Pancreas (tissue), 10 donors: ENCODE measurements around the gene DLGAP4. TPM values are rescaled to one million over a fixed set of nuclear protein-coding genes. Genes with fewer than 3 reads are reported as not detected.

ENCODE experiments used
- ATAC-seq, 4 donors: fragments of 200-7000 bp; cut with Tn5 transposase; one replicate each; pipeline versions ENCODE4 v1.8.0 to v1.9.1; 2020; ENCODE audit warnings: mild to moderate bottlenecking in 4 of 4, moderate library complexity in 4 of 4
- DNase-seq, 6 donors: peaks; one replicate each; pipeline ENCODE4 v3.0.0-alpha.2; 2020
- FAIRE-seq: peaks from 2 replicates; lab custom pipeline; 2012; peaks lifted over from hg19 to GRCh38; lab: Jason Lieb, UNC
- H3K27ac ChIP-seq, 4 donors: fragments of 200-600 bp; sonication (generic); 1 replicate in 3 of 4; 2 replicates in 1 of 4; pipeline versions ENCODE4 v1.5.0 to v1.8.0; 2020
- H3K27me3 ChIP-seq, 4 donors: fragments of 200-600 bp; one replicate each; pipeline ENCODE4 v1.8.0; 2021
- H3K36me3 ChIP-seq, 3 donors: fragments of 200-600 bp; sonication (generic) in 1 of 3; one replicate each; pipeline versions ENCODE4 v1.5.0 to v1.8.0; 2020 to 2021
- H3K4me1 ChIP-seq, 3 donors: fragments of 200-600 bp; one replicate each; pipeline ENCODE4 v1.8.0; 2021
- H3K4me3 ChIP-seq, 4 donors: fragments of 200-600 bp; sonication (generic) in 2 of 4; one replicate each; pipeline versions ENCODE4 v1.5.0 to v1.8.0; 2020 to 2021
- H3K9me3 ChIP-seq, 4 donors: fragments of 200-600 bp; one replicate each; pipeline ENCODE4 v1.8.0; 2021
- WGBS, 2 donors: extraction: QIAGEN DNeasy Blood & Tissue Kit; methylation state at CpG; one replicate each; pipeline ENCODE4 v1.1.7; 2013; 5-methylcytosine and 5-hydroxymethylcytosine counted together
- intact Hi-C, 3 donors: fragments of 100-400 bp; cut with DNase I; formaldehyde crosslinking; loops; one replicate each; pipeline versions ENCODE4 v1.11.1 to v1.14.2; 2022
- polyA plus RNA-seq, 2 donors: library from polyadenylated mRNA; stranded (reverse); fragments of 200-250 nt; gene quantifications; one replicate each; pipeline ENCODE4 v1.2.3, GENCODE V29; 2013
- total RNA-seq, 6 donors: library from RNA; stranded (reverse); fragmentation: NEBNext Ultra II Directional in 4 of 6; extraction: Animal tissue kit (Norgen Biotek cat#: 25700) in 4 of 6; gene quantifications; one replicate each; pipeline versions ENCODE4 v1.2.1 to v1.2.4, GENCODE V29; 2021 to 2023
- TF ChIP-seq, protein P1 (sequence below), 4 donors: fragments of 200-600 bp; sonication (generic) in 3 of 4; IDR thresholded peaks; one replicate each; pipeline versions ENCODE4 v1.5.0 to v1.8.0; 2021; ENCODE audit warnings: antibody characterized with exemption in 4 of 4
- donor health status: healthy with polysubstance abuse.
- donor health status: DM: no; HTN: no; CAD: no; lungs with moderate emphysema.
- donor health status: DM: no; HTN: no; CAD: no.
- donor health status: control.
- donor health status: control.
- donor health status: Bipolar disorder and iron deficiency.
- donor health status: DM: yes; HTN: yes; CAD: no.
- donor health status: DM: no; HTN: no; CAD: no.
- donor health status: DM: no; HTN: no; CAD: no.
- donor health status: DM: yes; HTN: yes; CAD: no.

The DLGAP4 gene
- total and polyA plus RNA-seq, 8 donors = 28.6 to 49.5 (median 42.6) TPM

DNA sequence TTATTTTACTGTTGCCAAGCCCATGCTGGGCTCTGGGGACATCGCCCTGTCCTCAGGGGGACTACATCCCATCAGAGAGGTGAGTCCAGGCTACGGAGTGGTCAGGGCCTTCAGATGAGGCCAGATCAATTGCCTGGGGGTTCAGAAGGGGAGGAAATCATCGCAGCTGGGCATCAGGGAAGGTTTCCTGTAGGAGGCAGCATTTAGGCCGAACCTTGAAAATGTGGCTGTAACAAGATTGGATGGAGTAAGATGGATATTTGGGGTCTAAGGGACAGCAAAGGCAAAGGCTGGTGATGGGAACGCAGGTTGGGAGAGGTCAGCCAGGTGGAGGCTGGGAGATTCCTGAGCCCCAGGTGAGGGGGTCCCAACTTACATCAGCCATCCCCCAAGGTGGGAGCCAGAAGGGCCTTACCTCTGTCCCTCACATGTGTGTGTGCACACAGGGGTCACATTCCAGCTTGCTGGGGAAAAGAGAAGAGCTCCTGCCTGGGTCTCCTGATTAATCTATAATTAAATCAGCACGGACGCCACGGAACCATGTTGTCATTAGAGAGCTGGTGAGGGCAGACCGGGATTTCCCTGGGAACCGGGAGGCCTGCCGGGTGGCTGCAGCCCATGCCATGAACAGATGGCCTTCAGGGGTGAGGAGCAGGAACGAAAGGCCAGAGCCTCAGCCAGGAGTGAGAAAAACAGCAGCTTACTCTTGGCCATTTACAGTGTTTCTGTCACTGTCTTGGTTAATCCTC is 30.5 kb upstream of the DLGAP4 start:
- Histone ChIP-seq H3K4me1 (no peaks in the 10 kb centered on the region), H3K27me3 (no peaks in the 10 kb centered on the region), H3K4me3 (no peak overlapping the region), H3K27ac (no peak overlapping the region), H3K36me3 (no peaks in the 10 kb centered on the region), H3K9me3 (no peaks in the 10 kb centered on the region)
- TF ChIP-seq, protein P1, sequence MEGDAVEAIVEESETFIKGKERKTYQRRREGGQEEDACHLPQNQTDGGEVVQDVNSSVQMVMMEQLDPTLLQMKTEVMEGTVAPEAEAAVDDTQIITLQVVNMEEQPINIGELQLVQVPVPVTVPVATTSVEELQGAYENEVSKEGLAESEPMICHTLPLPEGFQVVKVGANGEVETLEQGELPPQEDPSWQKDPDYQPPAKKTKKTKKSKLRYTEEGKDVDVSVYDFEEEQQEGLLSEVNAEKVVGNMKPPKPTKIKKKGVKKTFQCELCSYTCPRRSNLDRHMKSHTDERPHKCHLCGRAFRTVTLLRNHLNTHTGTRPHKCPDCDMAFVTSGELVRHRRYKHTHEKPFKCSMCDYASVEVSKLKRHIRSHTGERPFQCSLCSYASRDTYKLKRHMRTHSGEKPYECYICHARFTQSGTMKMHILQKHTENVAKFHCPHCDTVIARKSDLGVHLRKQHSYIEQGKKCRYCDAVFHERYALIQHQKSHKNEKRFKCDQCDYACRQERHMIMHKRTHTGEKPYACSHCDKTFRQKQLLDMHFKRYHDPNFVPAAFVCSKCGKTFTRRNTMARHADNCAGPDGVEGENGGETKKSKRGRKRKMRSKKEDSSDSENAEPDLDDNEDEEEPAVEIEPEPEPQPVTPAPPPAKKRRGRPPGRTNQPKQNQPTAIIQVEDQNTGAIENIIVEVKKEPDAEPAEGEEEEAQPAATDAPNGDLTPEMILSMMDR (IDR thresholded peaks at IDR 0.05) = no peak
- intact Hi-C loops = no loop called here
- 61 to 67% methylated on average over 12 of the region's 12 CpGs for WGBS, 2 donors
- DNase-seq (no peak), FAIRE-seq (no peak), ATAC-seq (no peak)

DNA sequence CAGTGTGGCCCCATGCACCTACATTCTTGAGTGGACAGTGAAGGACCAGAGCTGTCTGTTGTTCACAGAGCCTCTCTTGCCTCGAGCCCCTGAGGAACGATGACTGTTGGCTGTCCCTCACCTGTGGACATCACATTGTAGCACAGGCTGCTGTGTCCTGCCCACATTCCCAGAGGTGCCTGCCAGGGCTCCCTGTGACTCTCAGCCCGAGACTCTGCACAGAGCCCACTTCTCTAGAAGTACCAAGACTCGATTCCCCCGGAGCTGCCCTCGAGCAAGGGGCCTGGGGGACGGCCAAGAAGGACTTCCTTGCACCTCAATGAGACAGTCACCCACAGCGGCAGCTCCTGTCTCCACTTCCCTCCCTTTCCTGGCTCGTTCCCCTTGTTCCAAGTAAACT is 28.6 kb upstream of the DLGAP4 start:
- TF ChIP-seq, protein P1 (IDR thresholded peaks at IDR 0.05) = no peak
- no peaks in the 10 kb centered on the region for H3K27me3 ChIP-seq
- H3K36me3 ChIP-seq = no peaks in the 10 kb centered on the region
- no peak for ATAC-seq
- 49 to 73% methylated on average over 9 of the region's 9 CpGs for WGBS, 2 donors
- H3K27ac ChIP-seq = no peak overlapping the region
- no peak for DNase-seq
- no peaks in the 10 kb centered on the region for H3K4me1 ChIP-seq
- H3K9me3 ChIP-seq = no peaks in the 10 kb centered on the region
- no peak for FAIRE-seq
- no peak overlapping the region for H3K4me3 ChIP-seq
- intact Hi-C loops = no loop called here

DNA sequence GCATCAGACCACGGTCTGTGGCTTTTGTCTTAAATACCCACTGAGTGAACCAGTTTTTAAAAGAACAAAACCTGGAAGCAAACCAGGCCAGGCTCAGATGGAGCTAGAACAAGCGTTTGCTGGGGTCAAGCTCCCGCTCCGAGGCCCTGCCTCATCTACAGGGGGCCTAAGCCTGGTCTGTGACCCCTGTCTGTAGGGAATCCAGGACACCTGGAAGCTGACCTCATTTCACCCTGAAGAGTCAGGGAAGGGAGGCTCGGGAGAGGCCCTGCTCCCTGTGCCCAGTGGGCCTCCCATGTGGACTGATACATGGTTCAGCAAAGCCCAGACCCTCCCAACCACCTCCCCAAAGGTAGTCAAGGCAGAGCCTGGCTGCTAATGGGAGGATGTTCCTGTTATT is 26.8 kb upstream of the DLGAP4 start:
- TF ChIP-seq, protein P1 (IDR thresholded peaks at IDR 0.05) = no peak
- ATAC-seq (no peak), DNase-seq (no peak), FAIRE-seq (no peak)
- Histone ChIP-seq H3K4me3 (no peak overlapping the region), H3K27ac (no peak overlapping the region), H3K9me3 (no peaks in the 10 kb centered on the region), H3K4me1 (no peaks in the 10 kb centered on the region), H3K27me3 (no peaks in the 10 kb centered on the region), H3K36me3 (no peaks in the 10 kb centered on the region)
- intact Hi-C loops = no loop called here
- 76 to 85% methylated on average over 5 of the region's 5 CpGs for WGBS, 2 donors

DNA sequence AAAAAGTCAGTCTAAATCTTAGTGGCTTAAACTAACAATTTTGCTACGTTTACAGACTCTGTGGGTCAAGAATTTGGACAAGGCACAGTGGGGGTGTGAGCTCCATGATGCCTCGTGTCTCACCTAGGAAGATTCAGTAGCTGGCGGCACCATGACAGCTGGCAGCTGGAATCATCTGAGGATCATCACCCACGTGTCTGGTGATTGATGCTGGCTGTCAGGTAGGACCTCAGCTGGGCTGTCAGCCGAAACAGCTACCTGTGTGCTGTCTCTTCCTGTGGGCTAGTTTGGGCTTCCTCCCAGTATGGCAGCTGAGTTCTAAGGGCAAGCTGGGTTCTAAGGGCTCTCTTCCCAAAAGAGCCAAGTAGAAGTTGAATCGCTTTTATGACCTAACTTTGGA is 26.4 kb upstream of the DLGAP4 start:
- no peak for FAIRE-seq
- intact Hi-C loops = no loop called here
- TF ChIP-seq, protein P1 (IDR thresholded peaks at IDR 0.05) = no peak
- whole genome bisulfite sequencing, 2 donors = 72 to 80% methylated on average over 6 of the region's 6 CpGs
- Histone ChIP-seq H3K27ac (no peak overlapping the region), H3K36me3 (no peaks in the 10 kb centered on the region), H3K4me1 (no peaks in the 10 kb centered on the region), H3K27me3 (no peaks in the 10 kb centered on the region), H3K9me3 (no peaks in the 10 kb centered on the region), H3K4me3 (no peak overlapping the region)
- ATAC-seq = no peak
- DNase-seq = no peak

DNA sequence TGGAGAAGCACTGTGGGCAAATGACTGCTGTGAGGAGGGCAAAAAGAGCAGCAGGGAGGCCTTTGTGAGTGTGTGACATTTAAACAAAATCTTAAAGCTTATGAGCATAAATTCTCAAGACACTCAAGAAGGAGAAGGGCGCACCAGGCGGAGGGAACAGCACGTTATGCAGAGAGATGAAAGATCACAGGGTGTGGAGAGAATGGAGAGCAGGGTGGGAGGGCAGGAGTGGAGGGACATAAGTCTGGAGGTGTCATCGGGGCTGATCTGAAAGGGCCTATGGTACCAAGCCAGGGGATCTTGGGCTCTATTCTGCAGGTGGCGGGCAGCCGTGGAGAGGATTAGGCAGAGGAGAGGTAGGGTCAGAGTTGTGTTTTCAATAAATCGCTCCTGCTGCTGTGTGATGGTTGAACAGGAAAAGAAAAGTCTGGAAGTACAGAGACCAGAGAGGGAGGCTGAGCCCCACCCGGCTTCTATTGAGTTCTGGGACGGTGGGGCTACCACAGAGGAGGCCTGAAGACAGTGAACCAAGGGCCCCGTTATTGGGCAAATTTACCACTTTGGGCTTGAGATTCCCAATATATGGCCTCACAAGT is 24.3 kb upstream of the DLGAP4 start:
- intact Hi-C loops = no loop called here
- Histone ChIP-seq H3K27me3 (no peaks in the 10 kb centered on the region), H3K4me1 (no peaks in the 10 kb centered on the region), H3K27ac (no peak overlapping the region), H3K9me3 (no peaks in the 10 kb centered on the region), H3K36me3 (no peaks in the 10 kb centered on the region), H3K4me3 (no peak overlapping the region)
- ATAC-seq (no peak), FAIRE-seq (no peak), DNase-seq (no peak)
- TF ChIP-seq, protein P1 (IDR thresholded peaks at IDR 0.05) = no peak
- WGBS, 2 donors = 79 to 89% methylated on average over 10 of the region's 10 CpGs
